Thyroid gland (tissue), 4 donors: ENCODE data around the gene MINDY4.

Experiments
- CTCF ChIP-seq, 6 experiments: fragments of 200-600 bp in 3 of 6; fragments of 450-650 bp in 3 of 6; sonication (generic) in 3 of 6; IDR thresholded peaks; one replicate each; pipeline ENCODE4 v1.5.1; 2016 to 2019; ENCODE audit warnings: antibody characterized with exemption in 6 of 6, mild to moderate bottlenecking in 2 of 6, inconsistent platforms in 1 of 6, moderate library complexity in 1 of 6
- POLR2A ChIP-seq, 2 donors: fragments of 450-650 bp; IDR thresholded peaks; one replicate each; pipeline ENCODE4 v1.6.1; 2017; ENCODE audit warnings: antibody characterized with exemption in 2 of 2, mild to moderate bottlenecking in 2 of 2, moderate library complexity in 1 of 2

- TF ChIP-seq CTCF (IDR thresholded peaks at IDR 0.05) (no peak), POLR2A (IDR thresholded peaks at IDR 0.05) (no peak)
Measured at GRCh38 chr7:30933124-30933974, 162.1 kb downstream of the MINDY4 start.
